MCF 10A (cell line): ENCODE results near the gene CCDC178. TPM values are rescaled to one million over a fixed set of nuclear protein-coding genes. Genes with fewer than 3 reads are reported as not detected.

Experiments
- BruUV-seq: library from RNA; stranded (reverse); fragments of 400-500 nt; replicated peaks from 2 replicates; lab custom pipeline; 2021; lab: Mats Ljungman, UMichigan
- CTCF ChIA-PET: fragments of 300-600 bp; sonication (Branson Sonifier 250); formaldehyde crosslinking; extraction: SDS; loops from one replicate; lab custom pipeline; 2021; ENCODE audit warnings: antibody characterized with exemption, inconsistent platforms; lab: Yijun Ruan, JAX
- POLR2A ChIA-PET: fragments of 300-600, 350-650 bp; sonication (Branson Sonifier 250); formaldehyde crosslinking; extraction: SDS; loops from one replicate; lab custom pipeline; 2020; ENCODE audit warnings: antibody characterized with exemption, inconsistent platforms; lab: Yijun Ruan, JAX
- DNase-seq: peaks from one replicate; pipeline ENCODE4 v3.0.0-alpha.2; 2018; ENCODE audit not compliant: unreplicated experiment
- H3K27ac Mint-ChIP-seq: one replicate; pipeline ENCODE4 v1.8.0; 2022; ENCODE audit warnings: mild to moderate bottlenecking, low read depth, mixed read lengths; ENCODE audit not compliant: unreplicated experiment
- H3K27me3 Mint-ChIP-seq: one replicate; pipeline ENCODE4 v1.8.0; 2022; ENCODE audit warnings: mixed read lengths; ENCODE audit not compliant: insufficient read depth, unreplicated experiment
- H3K36me3 Mint-ChIP-seq: one replicate; pipeline ENCODE4 v1.8.0; 2022; ENCODE audit warnings: mild to moderate bottlenecking, moderate library complexity, mixed read lengths; ENCODE audit not compliant: insufficient read depth, unreplicated experiment
- H3K4me1 Mint-ChIP-seq: one replicate; pipeline ENCODE4 v1.8.0; 2022; ENCODE audit warnings: mixed read lengths; ENCODE audit not compliant: insufficient read depth, unreplicated experiment
- H3K4me3 Mint-ChIP-seq: one replicate; pipeline ENCODE4 v1.8.0; 2022; ENCODE audit warnings: mild to moderate bottlenecking, moderate library complexity, mixed read lengths; ENCODE audit not compliant: unreplicated experiment
- H3K9me3 Mint-ChIP-seq: one replicate; pipeline ENCODE4 v1.8.0; 2022; ENCODE audit warnings: mixed read lengths; ENCODE audit not compliant: unreplicated experiment
- intact Hi-C: fragments of 100-400 bp; cut with micrococcal nuclease; formaldehyde crosslinking; loops from 2 replicates; pipeline ENCODE4 v1.14.1; 2022
- total RNA-seq: library from RNA; stranded (reverse); gene quantifications from 2 replicates; pipeline ENCODE4 v1.2.3, GENCODE V29; 2022
- TF ChIP-seq, protein P1 (sequence below): fragments of 200-600 bp; IDR thresholded peaks from one replicate; pipeline ENCODE4 v1.8.0; 2022; ENCODE audit warnings: antibody characterized with exemption, mild to moderate bottlenecking; ENCODE audit not compliant: unreplicated experiment

The CCDC178 gene
- total RNA-seq, 1 experiment from 2014 or later, result 0.19 TPM

DNA sequence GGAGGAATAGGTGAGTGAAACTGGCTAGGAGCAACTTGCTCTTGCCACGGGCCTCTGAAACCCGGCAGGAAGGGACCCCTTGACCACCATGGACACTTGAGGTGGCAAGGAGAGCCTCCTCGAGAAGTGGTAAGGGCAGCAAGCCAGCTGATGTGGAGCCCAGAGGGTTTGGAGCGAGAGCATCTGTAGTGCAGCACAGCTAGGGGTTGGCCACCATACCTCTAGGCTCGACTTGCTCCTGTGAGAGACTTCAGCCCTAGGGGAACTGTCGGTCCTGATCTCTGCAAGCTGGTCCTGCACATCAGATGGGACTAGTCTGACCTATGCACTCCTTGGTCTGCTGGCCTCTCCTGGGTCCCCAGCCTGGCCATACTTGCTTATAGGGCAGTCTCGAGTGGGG, 158.4 kb downstream of the CCDC178 start:
- TF ChIP-seq, protein P1, sequence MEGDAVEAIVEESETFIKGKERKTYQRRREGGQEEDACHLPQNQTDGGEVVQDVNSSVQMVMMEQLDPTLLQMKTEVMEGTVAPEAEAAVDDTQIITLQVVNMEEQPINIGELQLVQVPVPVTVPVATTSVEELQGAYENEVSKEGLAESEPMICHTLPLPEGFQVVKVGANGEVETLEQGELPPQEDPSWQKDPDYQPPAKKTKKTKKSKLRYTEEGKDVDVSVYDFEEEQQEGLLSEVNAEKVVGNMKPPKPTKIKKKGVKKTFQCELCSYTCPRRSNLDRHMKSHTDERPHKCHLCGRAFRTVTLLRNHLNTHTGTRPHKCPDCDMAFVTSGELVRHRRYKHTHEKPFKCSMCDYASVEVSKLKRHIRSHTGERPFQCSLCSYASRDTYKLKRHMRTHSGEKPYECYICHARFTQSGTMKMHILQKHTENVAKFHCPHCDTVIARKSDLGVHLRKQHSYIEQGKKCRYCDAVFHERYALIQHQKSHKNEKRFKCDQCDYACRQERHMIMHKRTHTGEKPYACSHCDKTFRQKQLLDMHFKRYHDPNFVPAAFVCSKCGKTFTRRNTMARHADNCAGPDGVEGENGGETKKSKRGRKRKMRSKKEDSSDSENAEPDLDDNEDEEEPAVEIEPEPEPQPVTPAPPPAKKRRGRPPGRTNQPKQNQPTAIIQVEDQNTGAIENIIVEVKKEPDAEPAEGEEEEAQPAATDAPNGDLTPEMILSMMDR, result no peak
- Mint-ChIP-seq H3K36me3 (no peaks in the 10 kb centered on the region), H3K27me3 (no peaks in the 10 kb centered on the region), H3K27ac (no peak overlapping the region), H3K9me3 (no peaks in the 10 kb centered on the region), H3K4me3 (no peak overlapping the region), H3K4me1 (no peaks in the 10 kb centered on the region)
- BruUV-seq, result no TSS peak
- intact Hi-C loops, result no loop called here
- ChIA-PET CTCF (no interaction called here), POLR2A (no interaction called here)
- no peak for DNase-seq

DNA sequence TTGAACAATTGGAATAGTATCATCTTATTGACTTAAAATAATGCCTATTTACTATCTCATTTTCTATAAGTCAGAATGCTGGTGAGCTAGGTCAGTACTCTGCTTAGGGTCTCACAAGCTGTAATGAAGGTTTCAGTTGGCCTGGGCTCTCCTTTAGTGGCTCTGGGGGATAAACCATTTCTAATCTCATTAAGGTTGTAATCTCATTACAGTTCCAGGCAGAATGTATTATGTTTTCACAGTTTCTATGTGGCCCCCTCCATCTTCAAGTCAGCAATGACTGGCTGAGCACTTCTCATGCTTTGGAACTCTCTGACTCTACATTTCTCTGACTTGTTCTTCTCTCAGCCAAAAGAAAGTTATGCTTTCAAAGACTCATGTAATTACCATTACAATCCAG, 163.1 kb downstream of the CCDC178 start:
- no peaks in the 10 kb centered on the region for H3K27me3 Mint-ChIP-seq

DNA sequence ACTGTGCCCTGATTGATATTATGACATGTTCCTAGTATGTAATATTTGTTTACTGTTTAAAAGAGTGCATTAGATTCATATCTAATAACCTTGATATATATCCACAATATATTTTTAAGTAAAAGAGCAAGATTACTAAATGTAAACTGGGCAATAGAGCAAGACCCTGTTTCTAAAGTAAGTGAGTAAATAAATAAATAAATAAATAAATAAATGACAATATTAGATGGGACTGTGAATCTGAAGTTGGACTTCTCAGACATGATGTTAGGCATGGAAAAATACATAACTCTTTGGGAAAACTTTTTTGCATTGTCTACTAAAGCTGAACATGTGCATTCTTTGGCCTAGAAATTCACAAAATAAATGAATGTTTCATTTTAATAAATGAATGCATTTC, 164.7 kb downstream of the CCDC178 start:
- no peak for DNase-seq
- BruUV-seq, result no TSS peak
- Mint-ChIP-seq H3K4me3 (no peak overlapping the region), H3K4me1 (no peaks in the 10 kb centered on the region), H3K27me3 (no peaks in the 10 kb centered on the region), H3K27ac (no peak overlapping the region), H3K36me3 (no peaks in the 10 kb centered on the region), H3K9me3 (no peaks in the 10 kb centered on the region)
- ChIA-PET POLR2A (no interaction called here), CTCF (no interaction called here)
- intact Hi-C loops, result no loop called here
- TF ChIP-seq, protein P1, result no peak

More for the DNA sequence above, 163.1 kb downstream of the CCDC178 start:
- no peak for DNase-seq
- H3K36me3 Mint-ChIP-seq, result no peaks in the 10 kb centered on the region
- no peaks in the 10 kb centered on the region for H3K9me3 Mint-ChIP-seq
- BruUV-seq, result no TSS peak
- ChIA-PET POLR2A (no interaction called here), CTCF (interaction anchor here (0.6 kb wide), 1 partner anchor 726 kb away, joined by 4 read pairs; no protein-coding TSS in a partner anchor)
- H3K4me3 Mint-ChIP-seq, result no peak overlapping the region
- intact Hi-C loops, result no loop called here
- H3K27ac Mint-ChIP-seq, result no peak overlapping the region
- H3K4me1 Mint-ChIP-seq, result no peaks in the 10 kb centered on the region
- TF ChIP-seq, protein P1, result no peak

DNA sequence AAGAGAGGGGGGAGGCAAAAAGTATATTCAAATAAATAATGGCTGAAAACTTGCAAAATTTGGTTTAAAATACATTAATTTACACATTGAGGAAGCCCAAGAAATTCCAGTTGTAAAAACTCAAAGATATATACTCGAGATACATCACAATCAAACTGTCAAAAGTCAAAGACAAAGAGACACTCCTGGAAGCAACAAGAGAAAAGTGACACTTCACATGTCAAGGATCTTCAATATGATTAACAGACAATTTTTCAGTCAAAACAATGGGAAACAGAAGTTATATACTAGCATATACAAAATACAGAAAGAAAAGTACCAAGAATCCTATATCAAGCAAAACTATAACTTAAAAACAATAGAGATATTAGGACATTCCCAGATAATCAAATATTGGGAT, 170.2 kb downstream of the CCDC178 start:
- intact Hi-C loops, result no loop called here
- POLR2A ChIA-PET, result no interaction called here
- H3K4me1 Mint-ChIP-seq, result no peaks in the 10 kb centered on the region
- no peaks in the 10 kb centered on the region for H3K36me3 Mint-ChIP-seq
- CTCF ChIA-PET, result no interaction called here
- DNase-seq, result no peak
- TF ChIP-seq, protein P1, result no peak
- no peak overlapping the region for H3K27ac Mint-ChIP-seq
- H3K9me3 Mint-ChIP-seq, result no peaks in the 10 kb centered on the region
- H3K27me3 Mint-ChIP-seq, result peaks cover 9% of the 10 kb centered on the region
- H3K4me3 Mint-ChIP-seq, result no peak overlapping the region
- BruUV-seq, result no TSS peak
